ENCODE results near the gene IQSEC1. TPM values are rescaled to one million over a fixed set of nuclear protein-coding genes. Genes with fewer than 3 reads are reported as not detected.
A peak's percentile ranks its signal among the peaks of the same experiment; 100 is the strongest.

The IQSEC1 gene
- total RNA-seq, 1 donor = 22.1 TPM

DNA sequence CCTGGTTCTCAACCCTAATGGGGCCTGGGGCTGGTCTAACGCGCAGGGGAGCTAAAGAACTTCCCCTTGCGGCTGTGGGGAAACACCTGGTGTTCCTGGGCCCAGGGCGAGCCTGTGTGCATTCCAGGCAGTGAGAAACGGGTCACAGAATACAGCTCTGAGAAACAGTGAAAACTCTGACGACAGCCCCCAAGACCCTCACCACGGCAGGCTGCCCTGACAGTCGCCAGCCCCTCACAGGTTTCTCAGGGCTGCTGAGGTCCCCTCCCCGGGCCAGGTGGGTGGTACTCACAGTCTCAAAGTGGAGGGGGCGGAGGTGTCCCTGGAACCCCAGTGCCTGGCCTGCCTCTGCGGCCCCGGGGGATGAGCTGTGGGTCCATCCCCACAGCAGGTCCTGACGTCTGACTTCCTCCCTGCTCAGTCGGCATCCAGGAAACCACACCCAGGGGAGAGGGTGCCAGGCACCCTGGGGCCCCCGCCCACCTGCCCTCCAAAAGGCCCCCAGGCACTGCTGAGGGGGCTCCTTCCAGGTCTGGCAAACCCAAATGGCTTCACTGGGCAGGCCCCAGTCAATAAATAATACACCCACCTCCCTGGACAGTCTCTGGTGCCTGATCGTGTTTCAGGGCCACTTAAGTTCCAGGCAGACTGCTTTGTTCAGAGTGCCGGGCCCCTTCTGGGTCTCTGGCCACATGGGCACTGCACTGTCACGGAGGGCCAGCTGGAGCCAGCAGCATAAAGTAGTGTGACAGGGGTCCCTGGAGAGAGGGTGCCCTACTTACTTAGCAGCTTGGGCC is 57.7 kb downstream of the IQSEC1 start:
- DNase-seq (ENCODE audit: insufficient read length, low spot score, missing footprints) = peak; percentile 65
- Histone ChIP-seq H3K36me3 (ENCODE audit: insufficient read depth, low read length) (no peaks in the 10 kb centered on the region), H3K4me3 (ENCODE audit: insufficient read depth, low read length) (no peak overlapping the region), H3K27me3 (ENCODE audit: insufficient read depth, low read length) (no peaks in the 10 kb centered on the region), H4K20me1 (ENCODE audit: insufficient read depth, low read length) (no peaks in the 10 kb centered on the region), H3K9me3 (ENCODE audit: low read depth, low read length) (no peaks in the 10 kb centered on the region), H3K27ac (ENCODE audit: low read depth, low read length) (no peak overlapping the region), H2AFZ (ENCODE audit: low read length) (peak overlapping the region; percentile 3), H3K4me2 (ENCODE audit: insufficient read depth, low read length) (no peak overlapping the region), H3K4me1 (ENCODE audit: insufficient read depth, low read length) (peaks cover 46% of the 10 kb centered on the region), H3K79me2 (ENCODE audit: insufficient read depth, low read length) (no peaks in the 10 kb centered on the region)
- TF ChIP-seq, protein P1, sequence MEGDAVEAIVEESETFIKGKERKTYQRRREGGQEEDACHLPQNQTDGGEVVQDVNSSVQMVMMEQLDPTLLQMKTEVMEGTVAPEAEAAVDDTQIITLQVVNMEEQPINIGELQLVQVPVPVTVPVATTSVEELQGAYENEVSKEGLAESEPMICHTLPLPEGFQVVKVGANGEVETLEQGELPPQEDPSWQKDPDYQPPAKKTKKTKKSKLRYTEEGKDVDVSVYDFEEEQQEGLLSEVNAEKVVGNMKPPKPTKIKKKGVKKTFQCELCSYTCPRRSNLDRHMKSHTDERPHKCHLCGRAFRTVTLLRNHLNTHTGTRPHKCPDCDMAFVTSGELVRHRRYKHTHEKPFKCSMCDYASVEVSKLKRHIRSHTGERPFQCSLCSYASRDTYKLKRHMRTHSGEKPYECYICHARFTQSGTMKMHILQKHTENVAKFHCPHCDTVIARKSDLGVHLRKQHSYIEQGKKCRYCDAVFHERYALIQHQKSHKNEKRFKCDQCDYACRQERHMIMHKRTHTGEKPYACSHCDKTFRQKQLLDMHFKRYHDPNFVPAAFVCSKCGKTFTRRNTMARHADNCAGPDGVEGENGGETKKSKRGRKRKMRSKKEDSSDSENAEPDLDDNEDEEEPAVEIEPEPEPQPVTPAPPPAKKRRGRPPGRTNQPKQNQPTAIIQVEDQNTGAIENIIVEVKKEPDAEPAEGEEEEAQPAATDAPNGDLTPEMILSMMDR (IDR thresholded peaks at IDR 0.05; ENCODE audit: extremely low read depth, low read depth, low read length) = no peak

DNA sequence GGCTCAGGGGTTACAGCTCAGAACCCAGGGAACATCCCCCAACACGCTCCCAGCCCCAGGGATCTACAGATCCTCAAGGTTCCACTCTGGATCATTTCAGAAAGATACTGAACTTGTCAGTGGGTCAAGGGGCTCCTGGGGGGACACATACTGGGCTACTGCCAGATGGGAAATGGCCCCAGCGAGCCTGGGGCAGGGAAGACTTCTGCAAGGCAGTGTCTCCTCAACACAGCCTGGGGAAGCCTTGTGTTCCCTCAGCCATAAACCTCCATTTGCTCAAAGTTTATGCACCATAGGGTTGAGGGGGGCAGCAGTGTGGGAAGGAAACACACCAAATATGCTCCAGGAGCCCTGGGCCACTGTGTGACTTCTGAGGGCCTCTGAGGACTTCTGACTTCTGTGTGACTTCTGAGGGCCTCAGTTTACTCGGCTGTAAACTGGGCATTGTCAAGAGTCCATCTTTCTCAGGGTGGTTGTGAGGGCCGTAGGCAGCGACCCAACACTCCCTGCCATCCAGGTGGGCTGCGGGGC is 58.4 kb downstream of the IQSEC1 start:
- H3K79me2 ChIP-seq (ENCODE audit: insufficient read depth, low read length) = no peaks in the 10 kb centered on the region
- no peak overlapping the region for H3K27ac ChIP-seq (ENCODE audit: low read depth, low read length)
- TF ChIP-seq, protein P1 (IDR thresholded peaks at IDR 0.05; ENCODE audit: extremely low read depth, low read depth, low read length) = no peak
- H3K36me3 ChIP-seq (ENCODE audit: insufficient read depth, low read length) = no peaks in the 10 kb centered on the region
- H3K27me3 ChIP-seq (ENCODE audit: insufficient read depth, low read length) = no peaks in the 10 kb centered on the region
- peaks cover 39% of the 10 kb centered on the region for H3K4me1 ChIP-seq (ENCODE audit: insufficient read depth, low read length)
- DNase-seq (ENCODE audit: insufficient read length, low spot score, missing footprints) = peak; percentile 31
- H3K4me2 ChIP-seq (ENCODE audit: insufficient read depth, low read length) = no peak overlapping the region
- no peak overlapping the region for H2AFZ ChIP-seq (ENCODE audit: low read length)
- H3K9me3 ChIP-seq (ENCODE audit: low read depth, low read length) = no peaks in the 10 kb centered on the region
- H4K20me1 ChIP-seq (ENCODE audit: insufficient read depth, low read length) = no peaks in the 10 kb centered on the region
- no peak overlapping the region for H3K4me3 ChIP-seq (ENCODE audit: insufficient read depth, low read length)

DNA sequence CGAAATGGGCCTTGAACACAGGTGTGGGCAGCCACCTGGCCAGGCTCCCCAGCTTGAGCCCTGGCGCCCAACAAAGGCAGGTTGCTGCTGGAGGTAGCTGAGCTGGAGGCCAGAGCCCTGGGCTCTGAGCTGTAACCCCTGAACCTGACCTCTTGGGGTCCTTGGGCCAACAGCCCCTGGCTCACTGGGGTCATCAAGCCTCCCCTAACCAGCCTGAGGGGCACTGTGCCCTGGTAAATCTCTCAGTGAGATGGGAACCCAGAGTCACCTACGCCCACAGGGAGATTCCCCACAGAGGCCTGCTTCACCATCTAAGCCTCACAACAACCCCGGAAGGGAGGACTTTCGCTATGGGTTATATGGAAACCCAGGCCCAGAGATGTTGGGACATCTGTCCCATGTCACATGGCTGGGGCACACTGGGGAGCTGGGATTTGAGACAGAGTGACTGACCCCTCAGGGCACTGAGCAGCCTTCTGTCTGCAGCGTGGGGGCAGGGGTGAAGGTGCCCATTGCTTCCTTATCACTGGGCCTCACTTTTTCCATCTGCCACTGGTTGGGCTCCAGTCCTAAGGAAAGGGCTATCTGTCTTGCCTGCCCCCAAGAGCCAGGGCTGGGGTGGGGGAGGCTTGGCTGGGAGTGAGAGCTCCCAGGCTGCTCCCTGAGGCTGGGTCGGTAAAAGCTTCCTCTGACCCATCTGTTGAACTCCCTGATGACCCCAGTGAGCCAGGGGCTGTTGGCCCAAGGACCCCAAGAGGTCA is 59.1 kb downstream of the IQSEC1 start:
- peak; percentile 71 for DNase-seq (ENCODE audit: insufficient read length, low spot score, missing footprints)
- no peaks in the 10 kb centered on the region for H3K27me3 ChIP-seq (ENCODE audit: insufficient read depth, low read length)
- no peaks in the 10 kb centered on the region for H4K20me1 ChIP-seq (ENCODE audit: insufficient read depth, low read length)
- H3K27ac ChIP-seq (ENCODE audit: low read depth, low read length) = no peak overlapping the region
- H3K9me3 ChIP-seq (ENCODE audit: low read depth, low read length) = no peaks in the 10 kb centered on the region
- H2AFZ ChIP-seq (ENCODE audit: low read length) = no peak overlapping the region
- H3K4me1 ChIP-seq (ENCODE audit: insufficient read depth, low read length) = peaks cover 39% of the 10 kb centered on the region
- H3K4me3 ChIP-seq (ENCODE audit: insufficient read depth, low read length) = no peak overlapping the region
- H3K36me3 ChIP-seq (ENCODE audit: insufficient read depth, low read length) = no peaks in the 10 kb centered on the region
- H3K4me2 ChIP-seq (ENCODE audit: insufficient read depth, low read length) = no peak overlapping the region
- H3K79me2 ChIP-seq (ENCODE audit: insufficient read depth, low read length) = no peaks in the 10 kb centered on the region
- TF ChIP-seq, protein P1 (IDR thresholded peaks at IDR 0.05; ENCODE audit: extremely low read depth, low read depth, low read length) = no peak

DNA sequence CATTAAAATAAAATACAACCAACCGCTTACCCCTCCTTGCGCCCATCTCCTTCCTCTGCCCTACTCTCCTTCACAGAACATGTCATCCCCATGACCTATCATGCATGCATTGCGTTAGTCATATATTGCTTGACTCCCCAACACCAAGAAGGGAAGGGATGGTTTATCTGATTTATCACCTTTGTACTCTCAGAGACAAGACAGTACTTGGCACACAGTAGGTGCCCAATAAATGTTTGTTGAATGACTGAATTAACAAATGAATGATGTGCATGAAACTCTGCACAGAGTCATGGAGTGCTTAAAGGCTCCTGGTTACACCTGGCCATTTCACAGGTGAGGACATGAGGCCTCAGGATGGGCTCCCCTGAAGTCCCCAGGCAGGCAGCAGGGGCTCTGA is 59.7 kb downstream of the IQSEC1 start:
- peak; percentile 77 for DNase-seq (ENCODE audit: insufficient read length, low spot score, missing footprints)
- TF ChIP-seq, protein P1 (IDR thresholded peaks at IDR 0.05; ENCODE audit: extremely low read depth, low read depth, low read length) = no peak
- H3K36me3 ChIP-seq (ENCODE audit: insufficient read depth, low read length) = no peaks in the 10 kb centered on the region
- no peaks in the 10 kb centered on the region for H3K9me3 ChIP-seq (ENCODE audit: low read depth, low read length)
- H3K27me3 ChIP-seq (ENCODE audit: insufficient read depth, low read length) = no peaks in the 10 kb centered on the region
- no peak overlapping the region for H3K27ac ChIP-seq (ENCODE audit: low read depth, low read length)
- H4K20me1 ChIP-seq (ENCODE audit: insufficient read depth, low read length) = no peaks in the 10 kb centered on the region
- H3K4me3 ChIP-seq (ENCODE audit: insufficient read depth, low read length) = no peak overlapping the region
- no peak overlapping the region for H3K4me2 ChIP-seq (ENCODE audit: insufficient read depth, low read length)
- H2AFZ ChIP-seq (ENCODE audit: low read length) = no peak overlapping the region
- H3K4me1 ChIP-seq (ENCODE audit: insufficient read depth, low read length) = peaks cover 36% of the 10 kb centered on the region
- no peaks in the 10 kb centered on the region for H3K79me2 ChIP-seq (ENCODE audit: insufficient read depth, low read length)
